Middle frontal gyrus (tissue), 1 donor: ENCODE data around the gene SLC35C1.
"Not testable (repeated sequence)": the region's sequence is repeated elsewhere in the genome, so short reads cannot be mapped to it uniquely, and the experiment has no call there.

ENCODE experiments used
- DNase-seq: peaks from one replicate; pipeline ENCODE4 v3.0.0-alpha.2; 2015; ENCODE audit warnings: low spot score; ENCODE audit errors: extremely low spot score

The SLC35C1 gene

DNA sequence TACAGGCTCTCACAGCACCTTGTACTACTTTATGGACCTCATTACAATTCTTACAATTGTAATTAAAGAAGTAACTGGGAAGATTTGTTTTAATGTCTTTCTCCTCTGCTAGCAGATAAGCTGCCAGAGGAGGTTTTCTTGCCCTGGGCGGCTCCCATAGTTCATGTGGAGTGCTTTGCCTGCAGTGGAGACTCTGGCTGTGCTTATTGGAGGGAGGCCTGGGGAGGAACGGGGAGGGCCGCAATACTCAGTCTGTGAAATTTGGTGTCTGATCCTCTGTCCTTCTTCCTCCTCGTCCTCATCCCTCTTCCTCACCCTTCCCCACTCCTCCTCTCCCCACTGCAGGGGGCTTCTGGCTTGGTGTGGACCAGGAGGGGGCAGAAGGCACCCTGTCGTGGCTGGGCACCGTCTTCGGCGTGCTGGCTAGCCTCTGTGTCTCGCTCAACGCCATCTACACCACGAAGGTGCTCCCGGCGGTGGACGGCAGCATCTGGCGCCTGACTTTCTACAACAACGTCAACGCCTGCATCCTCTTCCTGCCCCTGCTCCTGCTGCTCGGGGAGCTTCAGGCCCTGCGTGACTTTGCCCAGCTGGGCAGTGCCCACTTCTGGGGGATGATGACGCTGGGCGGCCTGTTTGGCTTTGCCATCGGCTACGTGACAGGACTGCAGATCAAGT lies 5.6 kb downstream of the SLC35C1 start:
- DNase-seq = no peak

DNA sequence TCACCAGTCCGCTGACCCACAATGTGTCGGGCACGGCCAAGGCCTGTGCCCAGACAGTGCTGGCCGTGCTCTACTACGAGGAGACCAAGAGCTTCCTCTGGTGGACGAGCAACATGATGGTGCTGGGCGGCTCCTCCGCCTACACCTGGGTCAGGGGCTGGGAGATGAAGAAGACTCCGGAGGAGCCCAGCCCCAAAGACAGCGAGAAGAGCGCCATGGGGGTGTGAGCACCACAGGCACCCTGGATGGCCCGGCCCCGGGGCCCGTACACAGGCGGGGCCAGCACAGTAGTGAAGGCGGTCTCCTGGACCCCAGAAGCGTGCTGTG lies 6.1 kb downstream of the SLC35C1 start:
- DNase-seq = no peak

GRCh38 chr11:45811571-45812290 lies 6.8 kb downstream of the SLC35C1 start:
- DNase-seq = no peak

DNA sequence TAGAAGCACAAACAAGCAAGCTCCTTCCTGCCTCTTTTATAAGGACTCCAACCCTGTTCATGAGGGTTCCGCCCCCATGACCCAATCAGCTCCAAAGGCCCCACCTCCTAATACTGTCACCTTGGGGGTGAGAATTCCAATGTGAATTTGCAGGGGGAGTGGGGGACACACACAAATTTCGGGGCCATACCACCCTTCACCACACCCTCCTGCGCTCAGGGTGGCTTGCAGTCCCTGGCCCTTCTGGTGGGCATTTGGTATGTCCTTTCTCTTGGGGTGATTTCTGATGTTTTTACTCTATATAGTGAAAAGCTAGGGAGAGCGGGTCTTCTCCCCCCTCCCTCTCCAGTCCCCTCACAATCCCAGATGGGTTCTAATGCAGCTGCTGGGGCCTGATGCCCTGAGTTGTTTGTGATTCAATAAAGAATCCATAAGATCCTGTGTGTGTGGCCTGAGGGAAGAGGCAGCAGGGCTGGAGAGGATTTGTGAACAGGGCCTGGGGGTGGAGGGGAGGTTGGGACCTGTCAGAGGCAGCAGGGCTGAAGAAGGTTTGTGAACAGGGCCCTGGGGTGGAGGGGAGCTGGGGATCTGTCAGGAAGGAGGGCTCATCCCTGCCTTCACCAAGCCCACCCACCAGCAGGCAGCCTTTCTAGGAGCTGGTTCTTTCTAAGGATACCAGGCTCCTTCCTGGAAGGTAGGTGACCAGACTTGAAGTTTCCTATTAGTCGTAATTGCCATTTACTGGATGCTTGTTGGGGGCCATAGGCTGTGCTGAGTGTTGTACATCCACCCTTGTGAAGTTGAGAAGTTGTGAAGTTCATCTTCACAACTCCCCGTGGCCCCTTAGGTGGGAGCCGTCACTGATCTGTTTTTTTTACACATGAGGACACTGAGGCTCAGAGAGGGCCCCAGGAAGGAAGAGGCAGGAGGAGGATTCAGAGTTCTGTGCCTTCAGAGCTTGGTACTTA lies 7.9 kb downstream of the SLC35C1 start:
- DNase-seq = no peak

DNA sequence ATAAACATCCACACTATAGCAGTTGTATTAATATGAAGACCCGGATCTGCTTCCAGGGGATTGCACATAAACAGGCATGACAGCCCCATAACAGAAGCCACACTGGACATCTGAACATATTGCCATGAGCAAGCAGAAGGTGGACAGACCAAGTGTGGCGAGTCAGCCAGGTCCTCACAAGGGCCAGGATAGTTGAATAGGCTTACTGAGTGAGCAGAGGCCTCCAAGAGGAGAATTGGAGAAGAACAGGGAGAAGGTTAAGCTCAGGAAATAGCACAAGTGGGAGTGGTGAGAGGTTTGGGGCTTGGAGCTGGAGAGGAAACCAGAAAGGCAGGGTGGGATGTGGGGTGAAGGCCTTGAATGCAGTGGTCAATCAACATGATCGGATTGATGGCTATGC lies 10.8 kb downstream of the SLC35C1 start:
- DNase-seq = no peak

- DNase-seq = no peak
These were observed 11.7 kb downstream of the SLC35C1 start for GRCh38 chr11:45816614-45817013.

GRCh38 chr11:45817191-45817590 lies 12.2 kb downstream of the SLC35C1 start:
- no peak for DNase-seq

DNA sequence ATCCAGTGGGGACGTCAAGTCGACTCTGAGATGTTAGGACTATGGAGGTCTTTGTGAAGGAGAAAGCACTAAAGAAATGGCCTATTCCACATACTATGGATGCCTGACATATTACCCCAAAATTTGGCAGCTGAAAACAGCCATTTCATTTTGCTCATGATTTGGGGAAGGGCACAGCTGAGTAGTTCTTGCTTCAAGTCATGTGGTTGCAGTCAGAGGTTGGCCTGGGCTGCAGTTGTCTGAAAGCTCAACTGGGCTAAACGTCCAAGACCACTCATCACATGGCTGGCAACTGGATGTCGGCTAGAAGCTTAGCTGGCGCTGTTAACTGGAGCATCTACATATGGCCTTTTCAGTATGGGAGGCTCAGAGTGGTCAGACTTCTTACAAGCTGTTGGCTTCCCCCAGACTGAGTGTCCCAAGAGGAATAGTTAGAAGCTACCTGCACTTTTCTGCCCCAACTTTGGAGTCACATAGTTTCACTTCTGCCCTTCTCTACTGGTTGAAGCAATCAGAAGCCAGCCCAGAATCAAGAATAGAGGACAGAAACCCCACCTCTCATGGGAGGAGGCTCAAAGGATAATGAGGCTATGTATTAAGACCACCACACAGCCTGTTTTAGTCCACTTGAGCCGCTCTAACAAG lies 14.1 kb downstream of the SLC35C1 start:
- no peak for DNase-seq

DNA sequence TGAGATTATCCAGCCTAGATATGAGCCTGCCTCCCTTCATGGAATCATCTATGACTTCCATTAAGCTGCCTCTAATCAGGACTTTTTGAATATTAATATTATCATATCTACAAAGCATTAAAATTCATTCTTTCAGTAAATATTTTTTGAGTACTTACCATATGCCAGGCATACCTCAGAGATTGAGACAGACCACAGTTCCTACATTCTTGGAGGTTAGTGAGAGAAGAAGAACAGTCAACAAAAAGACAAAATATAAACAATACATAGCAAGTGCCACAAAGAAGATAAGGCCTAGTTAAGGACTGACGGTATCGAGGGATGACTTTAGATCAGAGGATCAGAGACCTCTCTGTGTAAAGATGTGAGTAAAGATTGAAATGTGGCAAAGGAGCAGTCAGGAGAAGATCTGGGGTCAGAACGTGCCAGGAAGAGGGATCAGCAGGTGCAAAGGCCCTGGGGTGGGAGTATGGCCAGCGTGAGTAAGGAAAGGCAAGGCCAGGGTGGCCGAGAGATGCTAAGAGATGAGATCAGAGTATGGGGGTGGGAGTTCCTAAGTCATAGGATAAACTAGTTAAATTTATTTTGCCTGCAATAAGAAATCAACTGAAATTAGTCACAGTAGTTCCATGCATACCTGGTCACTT lies 15.4 kb downstream of the SLC35C1 start:
- no peak for DNase-seq

DNA sequence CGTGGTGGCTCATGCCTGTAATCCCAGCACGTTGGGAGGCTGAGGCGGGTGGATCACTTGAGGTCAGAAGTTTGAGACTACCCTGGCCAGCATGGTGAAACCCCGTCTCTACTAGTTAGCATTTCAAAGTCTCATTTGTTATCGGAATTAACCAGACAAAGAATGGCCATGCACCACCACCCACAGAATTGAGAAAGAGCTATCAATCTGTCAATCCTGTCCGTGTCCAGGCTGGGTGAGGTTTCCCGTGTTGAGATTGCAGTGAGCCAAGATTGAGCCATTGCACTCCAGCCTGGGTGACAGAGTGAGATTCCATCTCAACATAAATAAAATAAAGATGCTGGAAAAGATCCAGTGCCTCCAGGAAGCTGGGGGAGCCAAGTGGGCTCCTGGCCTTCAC lies 21.5 kb downstream of the SLC35C1 start:
- not testable (repeated sequence) for DNase-seq

DNA sequence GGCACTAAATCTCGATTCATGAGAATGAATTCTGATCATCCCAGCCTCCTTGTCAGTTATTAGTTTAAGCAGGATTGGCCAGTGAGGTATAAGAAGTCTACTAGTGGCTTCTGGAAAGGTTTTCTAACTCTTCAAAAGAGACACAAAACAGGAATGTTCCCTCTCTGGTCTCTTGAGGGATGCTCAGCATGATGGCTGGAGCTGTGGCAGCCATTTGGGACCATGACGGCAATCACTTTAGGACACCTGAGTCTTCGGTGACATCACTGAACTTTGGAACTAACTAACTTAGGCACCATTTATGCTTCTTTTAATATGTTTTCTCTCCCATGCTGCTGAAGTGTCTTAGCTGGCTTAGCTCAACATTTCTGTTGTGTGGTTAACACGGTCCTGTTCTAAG lies 22.2 kb downstream of the SLC35C1 start:
- no peak for DNase-seq

- DNase-seq = no peak
These were observed 24.0 kb downstream of the SLC35C1 start for GRCh38 chr11:45828996-45829395.

DNA sequence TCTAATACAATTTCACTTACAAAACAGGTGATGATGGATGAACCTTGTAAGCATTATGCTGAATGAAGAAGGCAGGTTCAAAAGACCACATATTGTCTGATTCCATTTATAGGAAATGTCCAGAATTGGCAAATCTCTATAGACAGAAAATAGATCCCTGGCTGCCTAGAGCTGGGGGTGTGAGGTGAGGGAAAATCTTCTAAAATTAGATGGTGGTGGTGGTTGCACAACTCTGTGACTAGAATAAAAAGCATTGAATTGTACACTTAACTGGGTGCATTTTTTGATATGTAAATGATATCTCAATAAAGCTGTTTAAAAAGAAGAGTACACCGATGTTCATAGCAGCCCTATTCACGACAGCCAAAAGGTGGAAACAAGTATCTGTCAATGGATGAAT lies 25.6 kb downstream of the SLC35C1 start:
- no peak for DNase-seq

- no peak for DNase-seq
These were observed 28.0 kb downstream of the SLC35C1 start for GRCh38 chr11:45832811-45833441.

GRCh38 chr11:45833761-45834160 lies 28.8 kb downstream of the SLC35C1 start:
- DNase-seq = no peak

DNA sequence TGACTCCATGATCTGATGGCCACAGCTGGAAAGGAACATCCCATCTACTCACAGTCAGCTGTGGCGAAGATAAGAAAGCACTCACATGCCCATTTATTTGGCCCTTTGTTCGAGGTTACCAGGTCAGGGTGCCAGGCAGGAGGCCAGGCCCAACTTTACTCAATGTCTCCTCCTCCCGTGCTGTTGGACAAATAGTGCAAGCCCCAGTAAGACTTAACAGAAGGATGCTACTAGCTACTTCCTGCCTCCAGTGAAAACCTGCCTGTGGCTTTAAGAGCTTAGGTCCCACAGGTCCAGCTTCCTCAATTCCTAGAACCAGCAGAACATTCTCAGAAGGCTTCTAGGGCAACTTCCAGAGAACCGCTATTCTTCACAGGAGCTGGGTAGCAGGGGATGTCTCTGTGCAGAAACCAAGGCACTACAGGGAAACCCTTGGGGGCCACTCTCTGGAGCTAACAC lies 29.4 kb downstream of the SLC35C1 start:
- DNase-seq = no peak

GRCh38 chr11:45839204-45839603 lies 34.3 kb downstream of the SLC35C1 start:
- DNase-seq = no peak

DNA sequence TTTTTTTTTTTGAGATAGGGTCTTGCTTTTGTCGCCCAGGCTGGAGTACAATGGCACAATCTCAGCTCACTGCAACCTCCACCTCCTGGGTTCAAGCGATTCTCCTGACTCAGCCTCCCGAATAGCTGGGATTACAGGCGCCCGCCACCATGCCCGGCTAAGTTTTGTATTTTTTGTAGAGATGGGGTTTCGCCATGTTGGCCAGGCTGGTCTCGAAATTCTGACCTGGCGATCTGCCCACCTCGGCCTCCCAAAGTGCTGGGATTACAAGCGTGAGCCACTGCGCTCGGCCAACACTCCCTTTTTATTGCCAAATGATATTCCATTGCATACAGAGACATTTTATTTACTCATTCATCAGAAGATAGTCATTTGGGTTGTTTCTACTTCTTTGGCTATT lies 35.3 kb downstream of the SLC35C1 start:
- not testable (repeated sequence) for DNase-seq

DNA sequence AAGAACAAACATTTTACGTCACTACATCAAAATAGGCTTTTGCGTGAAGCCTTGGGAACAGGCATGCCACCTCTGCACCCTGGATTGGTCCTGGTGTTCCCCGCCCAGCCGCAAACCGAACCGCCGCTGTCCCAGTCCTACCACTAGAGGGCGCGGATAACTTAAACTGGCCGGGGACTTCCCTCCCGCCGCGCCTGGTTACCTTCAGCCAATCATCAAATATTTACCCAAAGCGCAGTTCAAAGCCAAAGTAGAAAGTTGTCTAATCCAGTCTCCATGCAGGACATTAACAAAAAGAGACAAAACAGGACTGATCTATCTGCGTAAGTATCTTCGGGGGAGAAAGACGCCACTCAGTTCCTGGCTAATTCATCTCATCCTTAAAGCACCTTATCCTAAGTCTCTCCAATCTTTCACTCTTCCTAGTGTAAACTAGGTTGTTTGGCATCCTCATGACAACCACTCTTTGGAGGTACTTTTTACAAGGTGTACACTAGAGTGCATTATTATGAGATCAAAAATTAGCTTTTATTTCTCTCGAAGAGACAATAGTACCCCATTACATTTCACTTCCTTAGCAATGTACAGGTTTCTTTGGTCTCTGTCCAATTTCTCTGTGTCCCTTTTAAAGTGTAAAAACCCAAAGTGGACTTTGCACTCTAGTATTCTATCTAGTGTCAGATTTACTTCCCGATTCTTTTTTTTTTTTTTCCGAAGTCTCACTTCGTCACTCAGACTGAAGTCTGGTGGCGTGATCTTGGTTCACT lies 38.4 kb downstream of the SLC35C1 start:
- peak; percentile 79 for DNase-seq
